BLaER1 treated with 17β-estradiol and CSF1 and Interleukin-3, amounts not matched to agents 10 nM and 100 nM (cell line): Measurements from ENCODE around the gene MUC20.
A peak's percentile ranks its signal among the peaks of the same experiment; 100 is the strongest.
"Not testable (repeated sequence)": the region's sequence is repeated elsewhere in the genome, so short reads cannot be mapped to it uniquely, and the experiment has no call there.

ENCODE experiments used
- H3K27ac ChIP-seq, 11 experiments: shearing (Covaris generic); formaldehyde crosslinking; 2 replicates each; pipeline ENCODE4 v1.8.1; 2022
- H3K27me3 ChIP-seq, 11 experiments: shearing (Covaris generic); formaldehyde crosslinking; 2 replicates each; pipeline ENCODE4 v1.8.1; 2022
- H3K36me3 ChIP-seq, 11 experiments: shearing (Covaris generic); formaldehyde crosslinking; 2 replicates each; pipeline ENCODE4 v1.8.1; 2022
- H3K4me1 ChIP-seq, 10 experiments: shearing (Covaris generic); formaldehyde crosslinking; 2 replicates each; pipeline ENCODE4 v1.8.1; 2022
- H3K4me2 ChIP-seq, 11 experiments: shearing (Covaris generic); formaldehyde crosslinking; 2 replicates each; pipeline ENCODE4 v1.8.1; 2022
- H3K4me3 ChIP-seq, 10 experiments: shearing (Covaris generic); formaldehyde crosslinking; 2 replicates each; pipeline ENCODE4 v1.8.1; 2022
- H3K9ac ChIP-seq, 11 experiments: shearing (Covaris generic); formaldehyde crosslinking; 2 replicates each; pipeline ENCODE4 v1.8.1; 2022
- H3K9me3 ChIP-seq, 11 experiments: shearing (Covaris generic); formaldehyde crosslinking; replicated peaks in 1 of 11; 2 replicates each; pipeline ENCODE4 v1.8.1; 2022
- H4K20me1 ChIP-seq, 11 experiments: shearing (Covaris generic); formaldehyde crosslinking; 2 replicates each; pipeline ENCODE4 v1.8.1; 2022
- Cebpa-rat ChIP-seq, 11 experiments: shearing (Covaris generic); IDR thresholded peaks; 2 replicates each; pipeline ENCODE4 v1.8.1; 2022

The MUC20 gene

GRCh38 chr3:195687209-195687760 is 33.5 kb upstream of the MUC20 start:
- not testable (repeated sequence) for H3K9me3 ChIP-seq, H3K27me3 ChIP-seq, H3K27ac ChIP-seq, H3K9ac ChIP-seq, H3K4me3 ChIP-seq, H3K4me2 ChIP-seq
- H3K4me1 ChIP-seq = peaks cover 20 to 39% (median 33%) of the 10 kb centered on the region in 10 experiments
- H3K36me3 ChIP-seq = peaks cover 46 to 79% (median 60%) of the 10 kb centered on the region in 11 experiments
- peaks cover 0 to 27% (median 8%) of the 10 kb centered on the region in 11 experiments; a peak in 10 of 22 replicates for H4K20me1 ChIP-seq

GRCh38 chr3:195688471-195689183 is 32.2 kb upstream of the MUC20 start:
- not testable (repeated sequence) for H3K27ac ChIP-seq, H3K9ac ChIP-seq, H3K4me3 ChIP-seq, H3K9me3 ChIP-seq, H3K27me3 ChIP-seq
- Histone ChIP-seq H3K4me1 (peaks cover 8 to 25% (median 21%) of the 10 kb centered on the region in 10 experiments), H3K4me2 (peak overlapping the region in 3 of 11 experiments; percentile 20 to 33 (median 22); a peak in 1 of 22 replicates), H3K36me3 (peaks cover 56 to 88% (median 69%) of the 10 kb centered on the region in 11 experiments), H4K20me1 (peaks cover 0 to 27% (median 7%) of the 10 kb centered on the region in 11 experiments; a peak in 11 of 22 replicates)

GRCh38 chr3:195689184-195690070 is 31.4 kb upstream of the MUC20 start:
- H3K27me3 ChIP-seq = not testable (repeated sequence)
- peak overlapping the region in 5 of 11 experiments; percentile 18 to 33 (median 21); a peak in 4 of 22 replicates for H3K4me2 ChIP-seq

GRCh38 chr3:195690951-195691350 is 29.8 kb upstream of the MUC20 start:
- peaks cover 0 to 17% (median 4%) of the 10 kb centered on the region in 11 experiments; a peak in 8 of 22 replicates for H3K9me3 ChIP-seq
- H3K27ac ChIP-seq = no peak overlapping the region
- no peak for TF ChIP-seq Cebpa-rat (IDR thresholded peaks at IDR 0.05)
- H3K4me2 ChIP-seq = no peak overlapping the region
- no peak overlapping the region for H3K4me3 ChIP-seq
- H3K27me3 ChIP-seq = no peaks in the 10 kb centered on the region
- H3K36me3 ChIP-seq = peaks cover 59 to 89% (median 72%) of the 10 kb centered on the region in 11 experiments
- no peak overlapping the region for H3K9ac ChIP-seq
- H4K20me1 ChIP-seq = peaks cover 0 to 28% (median 5%) of the 10 kb centered on the region in 11 experiments; a peak in 8 of 22 replicates
- H3K4me1 ChIP-seq = peaks cover 0 to 10% (median 8%) of the 10 kb centered on the region in 10 experiments; a peak in 10 of 20 replicates

More at GRCh38 chr3:195689184-195690070, 31.4 kb upstream of the MUC20 start:
- peaks cover 0 to 11% (median 0%) of the 10 kb centered on the region in 11 experiments; a peak in 8 of 22 replicates for H3K9me3 ChIP-seq
- H3K4me1 ChIP-seq = peaks cover 0 to 17% (median 13%) of the 10 kb centered on the region in 10 experiments; a peak in 15 of 20 replicates
- peaks cover 56 to 88% (median 69%) of the 10 kb centered on the region in 11 experiments for H3K36me3 ChIP-seq
- not testable (repeated sequence) for H3K27ac ChIP-seq, H3K4me3 ChIP-seq, H3K9ac ChIP-seq
- peaks cover 0 to 25% (median 5%) of the 10 kb centered on the region in 11 experiments; a peak in 8 of 22 replicates for H4K20me1 ChIP-seq

- Histone ChIP-seq H4K20me1 (peaks cover 0 to 29% (median 10%) of the 10 kb centered on the region in 11 experiments; a peak in 8 of 22 replicates), H3K36me3 (peaks cover 56 to 89% (median 71%) of the 10 kb centered on the region in 11 experiments), H3K9me3 (peaks cover 0 to 14% (median 4%) of the 10 kb centered on the region in 11 experiments; a peak in 7 of 22 replicates)
- H3K4me2 ChIP-seq, H3K9ac ChIP-seq, H3K27me3 ChIP-seq, H3K27ac ChIP-seq, H3K4me1 ChIP-seq, H3K4me3 ChIP-seq: not testable (repeated sequence)
These were observed 29.0 kb upstream of the MUC20 start for GRCh38 chr3:195691596-195692353.

- no peak overlapping the region for H3K4me3 ChIP-seq
- H3K36me3 ChIP-seq = peaks cover 60 to 89% (median 73%) of the 10 kb centered on the region in 11 experiments
- H4K20me1 ChIP-seq = peaks cover 0 to 29% (median 11%) of the 10 kb centered on the region in 11 experiments; a peak in 9 of 22 replicates
- H3K27me3 ChIP-seq = no peaks in the 10 kb centered on the region
- peaks cover under 1 to 10% (median 8%) of the 10 kb centered on the region in 10 experiments; a peak in 15 of 20 replicates for H3K4me1 ChIP-seq
- no peak overlapping the region for H3K9ac ChIP-seq
- H3K9me3 ChIP-seq = peaks cover 0 to 14% (median 4%) of the 10 kb centered on the region in 11 experiments; a peak in 7 of 22 replicates
- H3K4me2 ChIP-seq = no peak overlapping the region
- no peak overlapping the region for H3K27ac ChIP-seq
- no peak for TF ChIP-seq Cebpa-rat (IDR thresholded peaks at IDR 0.05)
These were observed 28.5 kb upstream of the MUC20 start for GRCh38 chr3:195692354-195692685.

- Histone ChIP-seq H3K4me1 (peaks cover 6 to 14% (median 9%) of the 10 kb centered on the region in 10 experiments; a peak in 18 of 20 replicates), H3K9me3 (peaks cover 0 to 14% (median 4%) of the 10 kb centered on the region in 11 experiments; a peak in 7 of 22 replicates), H4K20me1 (peaks cover 0 to 32% (median 11%) of the 10 kb centered on the region in 11 experiments; a peak in 8 of 22 replicates), H3K4me2 (no peak overlapping the region), H3K36me3 (peaks cover 64 to 89% (median 78%) of the 10 kb centered on the region in 11 experiments), H3K4me3 (no peak overlapping the region), H3K9ac (no peak overlapping the region), H3K27me3 (no peaks in the 10 kb centered on the region), H3K27ac (no peak overlapping the region)
- TF ChIP-seq Cebpa-rat (IDR thresholded peaks at IDR 0.05) = 0 out of 22 replicates have a peak, but pooled peaks of 1 of the 11 experiments have one; percentile 35
These were observed 27.9 kb upstream of the MUC20 start for GRCh38 chr3:195692781-195693427.
